Right lobe of liver (tissue), 4 donors: ENCODE results near the gene VARS1.

Experiments
- POLR2A ChIP-seq: fragments of 450-650 bp; IDR thresholded peaks from one replicate; pipeline ENCODE4 v1.6.1; 2017; ENCODE audit warnings: antibody characterized with exemption, mild to moderate bottlenecking
- TF ChIP-seq, protein P1 (sequence below), 4 donors: fragments of 200-600 bp in 3 of 4; fragments of 450-650 bp in 1 of 4; IDR thresholded peaks; one replicate each; pipeline versions ENCODE4 v1.5.1 to v1.8.0; 2016 to 2022; ENCODE audit warnings: antibody characterized with exemption in 4 of 4, mild to moderate bottlenecking in 2 of 4
- donor health status: DM: no; HTN: no; CAD: no.
- donor health status: DM: no; HTN: no; CAD: no.
- donor health status: DM: no; HTN: yes; CAD: no.

DNA sequence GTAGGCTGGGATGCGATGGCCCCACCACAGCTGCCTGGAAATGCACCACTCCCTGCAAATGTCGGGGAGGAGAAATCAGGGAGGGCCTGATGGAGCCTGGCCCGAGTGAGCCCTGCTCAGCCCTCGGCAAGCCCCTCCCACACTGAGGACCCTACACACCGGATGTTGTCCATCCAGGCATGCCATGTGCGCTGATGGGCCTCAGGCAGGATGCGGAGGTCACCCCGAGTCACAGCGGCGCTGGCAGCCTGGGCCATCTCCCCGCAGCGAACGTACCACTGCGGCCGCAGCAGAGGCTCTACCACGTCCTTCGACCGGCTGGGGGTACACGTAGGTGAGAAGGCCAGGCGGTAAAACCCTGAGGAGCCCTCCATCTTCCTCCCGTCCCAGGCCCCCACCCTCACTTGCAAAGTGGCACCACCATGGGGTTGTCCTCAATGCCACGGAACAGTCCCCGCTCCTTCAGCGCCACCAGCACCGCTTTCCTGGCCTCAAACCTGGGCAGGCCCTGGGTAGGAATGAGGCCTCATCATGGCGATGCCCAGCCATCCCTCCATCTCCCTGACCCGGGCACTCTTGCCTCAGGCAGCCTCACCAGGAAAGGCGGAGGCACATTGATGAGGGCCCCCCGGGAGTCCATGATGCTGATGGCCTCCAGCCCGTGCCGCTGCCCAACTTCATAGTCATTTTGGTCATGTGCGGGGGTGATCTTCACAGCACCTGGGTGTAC lies 13.3 kb downstream of the VARS1 start:
- TF ChIP-seq, protein P1, sequence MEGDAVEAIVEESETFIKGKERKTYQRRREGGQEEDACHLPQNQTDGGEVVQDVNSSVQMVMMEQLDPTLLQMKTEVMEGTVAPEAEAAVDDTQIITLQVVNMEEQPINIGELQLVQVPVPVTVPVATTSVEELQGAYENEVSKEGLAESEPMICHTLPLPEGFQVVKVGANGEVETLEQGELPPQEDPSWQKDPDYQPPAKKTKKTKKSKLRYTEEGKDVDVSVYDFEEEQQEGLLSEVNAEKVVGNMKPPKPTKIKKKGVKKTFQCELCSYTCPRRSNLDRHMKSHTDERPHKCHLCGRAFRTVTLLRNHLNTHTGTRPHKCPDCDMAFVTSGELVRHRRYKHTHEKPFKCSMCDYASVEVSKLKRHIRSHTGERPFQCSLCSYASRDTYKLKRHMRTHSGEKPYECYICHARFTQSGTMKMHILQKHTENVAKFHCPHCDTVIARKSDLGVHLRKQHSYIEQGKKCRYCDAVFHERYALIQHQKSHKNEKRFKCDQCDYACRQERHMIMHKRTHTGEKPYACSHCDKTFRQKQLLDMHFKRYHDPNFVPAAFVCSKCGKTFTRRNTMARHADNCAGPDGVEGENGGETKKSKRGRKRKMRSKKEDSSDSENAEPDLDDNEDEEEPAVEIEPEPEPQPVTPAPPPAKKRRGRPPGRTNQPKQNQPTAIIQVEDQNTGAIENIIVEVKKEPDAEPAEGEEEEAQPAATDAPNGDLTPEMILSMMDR (IDR thresholded peaks at IDR 0.05): no peak
- no peak for TF ChIP-seq POLR2A
